Caco-2 (cell line): ENCODE results near the gene QPCT. TPM values are rescaled to one million over a fixed set of nuclear protein-coding genes. Genes with fewer than 3 reads are reported as not detected.
A peak's percentile ranks its signal among the peaks of the same experiment; 100 is the strongest.

Experiments
- BruUV-seq: library from RNA; stranded (reverse); fragments of 400-500 nt; replicated peaks from 2 replicates; lab custom pipeline; 2021; lab: Mats Ljungman, UMichigan
- CTCF ChIA-PET: fragments of 300-600 bp; sonication (Branson Sonifier 250); formaldehyde crosslinking; loops from one replicate; lab custom pipeline; 2022; ENCODE audit warnings: antibody characterized with exemption; lab: Charles Lee
- POLR2A ChIA-PET: fragments of 300-600 bp; sonication (Branson Sonifier 250); formaldehyde crosslinking; loops from one replicate; lab custom pipeline; 2022; ENCODE audit warnings: antibody characterized with exemption; lab: Charles Lee
- DNase-seq, 2 experiments: peaks; one replicate each; pipeline versions ENCODE4 v3.0.0 to v3.0.0-alpha.2; 2020 to 2022
- H3K27me3 ChIP-seq: replicated peaks from 2 replicates; pipeline ENCODE4 v1.6.0; 2011; ENCODE audit warnings: low read length; ENCODE audit not compliant: control insufficient read depth, insufficient read depth
- H3K36me3 ChIP-seq: 2 replicates; pipeline ENCODE4 v1.5.1; 2011; ENCODE audit warnings: low read length; ENCODE audit not compliant: control insufficient read depth, insufficient read depth
- H3K4me1 ChIP-seq: fragments of 250-450 bp; sonication (Bioruptor Pico); 2 replicates; pipeline ENCODE4 v1.5.1; 2020; ENCODE audit warnings: mild to moderate bottlenecking
- H3K4me3 ChIP-seq: 2 replicates; pipeline ENCODE4 v1.5.1; 2011; ENCODE audit warnings: low read depth, mild to moderate bottlenecking, control low read depth, low read length
- H3K9me3 ChIP-seq: fragments of 250-450 bp; sonication (Bioruptor Pico); 2 replicates; pipeline ENCODE4 v1.5.1; 2020; ENCODE audit warnings: mild to moderate bottlenecking, moderate library complexity
- H3K27ac Mint-ChIP-seq: one replicate; pipeline ENCODE4 v1.8.0; 2022; ENCODE audit warnings: mixed read lengths; ENCODE audit not compliant: unreplicated experiment
- H3K27me3 Mint-ChIP-seq: one replicate; pipeline ENCODE4 v1.8.0; 2022; ENCODE audit warnings: mixed read lengths; ENCODE audit not compliant: insufficient read depth, unreplicated experiment
- H3K36me3 Mint-ChIP-seq: one replicate; pipeline ENCODE4 v1.8.0; 2022; ENCODE audit warnings: mild to moderate bottlenecking, mixed read lengths; ENCODE audit not compliant: insufficient read depth, unreplicated experiment
- H3K4me1 Mint-ChIP-seq: one replicate; pipeline ENCODE4 v1.8.0; 2022; ENCODE audit warnings: low read depth, mixed read lengths; ENCODE audit not compliant: unreplicated experiment
- H3K4me3 Mint-ChIP-seq: one replicate; pipeline ENCODE4 v1.8.0; 2022; ENCODE audit warnings: mild to moderate bottlenecking, moderate library complexity, mixed read lengths; ENCODE audit not compliant: unreplicated experiment
- H3K9me3 Mint-ChIP-seq: one replicate; pipeline ENCODE4 v1.8.0; 2022; ENCODE audit warnings: mixed read lengths; ENCODE audit not compliant: unreplicated experiment
- intact Hi-C: fragments of 100-400 bp; cut with micrococcal nuclease; formaldehyde crosslinking; loops from one replicate; pipeline ENCODE4 v1.10.0; 2022; ENCODE audit not compliant: unreplicated experiment
- total RNA-seq: library from RNA; stranded (reverse); gene quantifications from 2 replicates; pipeline ENCODE4 v1.2.3, GENCODE V29; 2022
- TF ChIP-seq, protein P1 (sequence below), 2 experiments: fragments of 200-600 bp in 1 of 2; IDR thresholded peaks; 1 replicate in 1 of 2; 2 replicates in 1 of 2; pipeline versions ENCODE4 v1.5.1 to v1.8.0; 2011 to 2022; ENCODE audit warnings: antibody characterized with exemption in 1 of 2, control low read depth in 1 of 2, inconsistent platforms in 1 of 2, low read depth in 1 of 2, low read length in 1 of 2, mild to moderate bottlenecking in 1 of 2, moderate library complexity in 1 of 2; ENCODE audit not compliant: insufficient read depth in 1 of 2, severe bottlenecking in 1 of 2, unreplicated experiment in 1 of 2

Gene QPCT
- total RNA-seq, 1 experiment from 2014 or later = 4.7 TPM

DNA sequence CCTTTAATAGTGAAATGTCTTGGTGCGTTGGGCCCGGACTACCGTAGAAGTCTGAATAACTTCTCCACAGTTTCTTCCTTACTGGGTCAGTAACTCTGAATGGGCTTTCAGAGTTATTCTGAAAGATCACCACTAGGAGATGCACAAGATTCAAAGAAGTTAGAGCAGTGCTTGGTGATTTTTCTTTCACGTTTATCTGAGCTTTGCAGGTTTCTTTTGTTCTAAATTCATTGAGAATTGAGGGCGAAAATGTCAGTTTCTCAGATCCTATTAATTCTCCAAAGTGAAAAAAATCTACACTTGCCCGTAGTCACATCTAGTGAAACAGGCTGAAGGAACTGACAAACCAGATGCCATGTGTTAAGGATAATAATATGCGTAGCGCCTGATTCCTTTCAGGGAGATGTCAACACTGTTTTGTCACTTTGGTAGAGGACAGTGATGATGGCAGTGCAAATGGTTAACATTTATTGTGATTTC lies 70.1 kb downstream of the QPCT start:
- Histone ChIP-seq H3K36me3 (no peaks in the 10 kb centered on the region), H3K4me3 (no peak overlapping the region), H3K4me1 (peaks cover 9% of the 10 kb centered on the region; the same call in 1 of the 2 replicates), H3K27me3 (no peaks in the 10 kb centered on the region), H3K9me3 (no peaks in the 10 kb centered on the region)
- intact Hi-C loops = loop anchor here (1.0 to 2.0 kb wide), 7 partner anchors 126 to 463 kb away; no protein-coding TSS in a partner anchor
- CTCF ChIA-PET = interaction anchor here (0.6 to 5.5 kb wide), 26 partner anchors 9 to 466 kb away, joined by 3 to 140 read pairs (median 5); no protein-coding TSS in a partner anchor
- Mint-ChIP-seq H3K27me3 (no peaks in the 10 kb centered on the region), H3K4me3 (no peak overlapping the region), H3K36me3 (no peaks in the 10 kb centered on the region), H3K4me1 (peaks cover 17% of the 10 kb centered on the region), H3K27ac (no peak overlapping the region), H3K9me3 (no peaks in the 10 kb centered on the region)
- no TSS peak for BruUV-seq
- TF ChIP-seq, protein P1, sequence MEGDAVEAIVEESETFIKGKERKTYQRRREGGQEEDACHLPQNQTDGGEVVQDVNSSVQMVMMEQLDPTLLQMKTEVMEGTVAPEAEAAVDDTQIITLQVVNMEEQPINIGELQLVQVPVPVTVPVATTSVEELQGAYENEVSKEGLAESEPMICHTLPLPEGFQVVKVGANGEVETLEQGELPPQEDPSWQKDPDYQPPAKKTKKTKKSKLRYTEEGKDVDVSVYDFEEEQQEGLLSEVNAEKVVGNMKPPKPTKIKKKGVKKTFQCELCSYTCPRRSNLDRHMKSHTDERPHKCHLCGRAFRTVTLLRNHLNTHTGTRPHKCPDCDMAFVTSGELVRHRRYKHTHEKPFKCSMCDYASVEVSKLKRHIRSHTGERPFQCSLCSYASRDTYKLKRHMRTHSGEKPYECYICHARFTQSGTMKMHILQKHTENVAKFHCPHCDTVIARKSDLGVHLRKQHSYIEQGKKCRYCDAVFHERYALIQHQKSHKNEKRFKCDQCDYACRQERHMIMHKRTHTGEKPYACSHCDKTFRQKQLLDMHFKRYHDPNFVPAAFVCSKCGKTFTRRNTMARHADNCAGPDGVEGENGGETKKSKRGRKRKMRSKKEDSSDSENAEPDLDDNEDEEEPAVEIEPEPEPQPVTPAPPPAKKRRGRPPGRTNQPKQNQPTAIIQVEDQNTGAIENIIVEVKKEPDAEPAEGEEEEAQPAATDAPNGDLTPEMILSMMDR (IDR thresholded peaks at IDR 0.05; ENCODE audit: insufficient read depth in 1 of 2, low read depth in 1 of 2, low read length in 1 of 2, severe bottlenecking in 1 of 2, unreplicated experiment in 1 of 2) = peak; percentile 88 to 92
- peak in 1 of 2 experiments; percentile 51 for DNase-seq
- POLR2A ChIA-PET = no interaction called here

DNA sequence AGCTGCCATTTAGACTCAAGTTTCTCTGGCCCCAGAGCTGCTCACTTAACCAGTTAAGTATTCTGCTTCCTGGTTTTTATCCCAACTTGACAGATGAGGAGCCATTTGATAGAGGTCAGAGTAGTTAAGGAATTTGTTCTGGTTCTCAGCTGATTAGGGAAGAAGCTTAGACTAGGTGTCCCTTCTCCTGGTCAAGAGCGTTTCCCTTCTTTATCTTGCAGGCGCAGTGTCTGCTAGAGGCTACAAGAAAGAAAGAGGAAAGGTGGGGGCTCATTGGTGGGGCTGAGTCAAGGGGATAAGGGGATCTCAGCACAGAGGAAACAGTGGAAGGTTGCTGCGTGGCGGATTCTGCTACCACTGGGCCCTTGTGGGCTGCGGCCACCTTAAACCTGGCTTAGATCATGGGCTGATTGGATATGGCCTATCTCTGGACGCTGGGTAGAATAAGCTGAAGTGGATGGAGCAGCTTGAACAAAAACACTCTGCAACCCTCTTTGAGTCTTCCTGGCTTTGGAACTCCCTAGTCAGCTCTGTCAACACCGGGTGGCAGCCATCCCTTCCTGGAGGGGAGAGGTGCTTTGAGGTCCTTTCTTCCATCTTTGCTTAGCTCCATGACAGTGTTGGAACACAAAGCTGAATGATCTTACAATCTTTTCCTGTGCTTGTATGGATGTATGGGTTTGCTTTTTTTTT lies 70.8 kb downstream of the QPCT start:
- ChIA-PET POLR2A (interaction anchor here (0.6 kb wide), 1 partner anchor 463 kb away, joined by 5 read pairs; no protein-coding TSS in a partner anchor), CTCF (interaction anchor here (0.5 to 5.5 kb wide), 28 partner anchors 10 to 465 kb away, joined by 3 to 140 read pairs (median 5); no protein-coding TSS in a partner anchor)
- no peaks in the 10 kb centered on the region for H3K27me3 Mint-ChIP-seq
- TF ChIP-seq, protein P1 (IDR thresholded peaks at IDR 0.05; ENCODE audit: insufficient read depth in 1 of 2, low read depth in 1 of 2, low read length in 1 of 2, severe bottlenecking in 1 of 2, unreplicated experiment in 1 of 2) = no peak
- BruUV-seq = no TSS peak
- Histone ChIP-seq H3K9me3 (no peaks in the 10 kb centered on the region), H3K36me3 (no peaks in the 10 kb centered on the region), H3K4me1 (peaks cover 9% of the 10 kb centered on the region; the same call in 1 of the 2 replicates), H3K4me3 (no peak overlapping the region), H3K27me3 (no peaks in the 10 kb centered on the region)
- H3K9me3 Mint-ChIP-seq = no peaks in the 10 kb centered on the region
- H3K4me3 Mint-ChIP-seq = no peak overlapping the region
- DNase-seq = peak; percentile 45 to 55
- peaks cover 17% of the 10 kb centered on the region for H3K4me1 Mint-ChIP-seq
- H3K27ac Mint-ChIP-seq = no peak overlapping the region
- no peaks in the 10 kb centered on the region for H3K36me3 Mint-ChIP-seq
- intact Hi-C loops = loop anchor here (1.0 to 2.0 kb wide), 2 partner anchors 121 to 156 kb away; no protein-coding TSS in a partner anchor

DNA sequence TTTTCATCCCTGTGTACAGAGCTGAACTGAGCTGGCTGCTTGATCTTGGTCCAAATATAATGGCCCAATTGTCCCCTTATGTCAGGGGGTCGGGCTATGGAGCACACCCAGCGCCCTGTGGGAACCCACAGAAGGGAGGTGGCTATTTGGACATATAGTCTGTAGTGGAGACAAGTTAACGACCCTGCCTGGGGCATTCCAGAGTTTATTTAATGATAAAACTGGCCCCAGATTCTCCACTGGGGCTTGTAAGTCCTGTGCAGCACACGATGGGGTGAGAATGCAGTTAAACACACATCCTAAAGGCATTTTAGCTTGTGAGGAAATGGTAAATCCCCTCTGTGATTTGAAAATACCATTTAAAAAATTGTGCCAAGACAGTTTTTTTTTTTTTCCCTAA lies 72.9 kb downstream of the QPCT start:
- Mint-ChIP-seq H3K27me3 (no peaks in the 10 kb centered on the region), H3K4me3 (no peak overlapping the region), H3K36me3 (no peaks in the 10 kb centered on the region), H3K9me3 (no peaks in the 10 kb centered on the region), H3K4me1 (peaks cover 17% of the 10 kb centered on the region), H3K27ac (no peak overlapping the region)
- TF ChIP-seq, protein P1 (IDR thresholded peaks at IDR 0.05; ENCODE audit: insufficient read depth in 1 of 2, low read depth in 1 of 2, low read length in 1 of 2, severe bottlenecking in 1 of 2, unreplicated experiment in 1 of 2) = no peak
- no peak for DNase-seq
- no peaks in the 10 kb centered on the region for H3K36me3 ChIP-seq
- ChIA-PET POLR2A (no interaction called here), CTCF (interaction anchor here (4.9 to 5.5 kb wide), 2 partner anchors 415 to 459 kb away, joined by 94 to 140 read pairs; no protein-coding TSS in a partner anchor)
- no TSS peak for BruUV-seq
- no peak overlapping the region for H3K4me3 ChIP-seq
- H3K4me1 ChIP-seq = peaks cover 9% of the 10 kb centered on the region; the same call in 1 of the 2 replicates
- intact Hi-C loops = no loop called here
- no peaks in the 10 kb centered on the region for H3K27me3 ChIP-seq
- H3K9me3 ChIP-seq = no peaks in the 10 kb centered on the region
